ENCODE data around the gene TBCB. TPM values are rescaled to one million over a fixed set of nuclear protein-coding genes. Genes with fewer than 3 reads are reported as not detected.

The TBCB gene
- total RNA-seq, 4 donors from 2014 or later, result 89.8 to 132 (median 111) TPM

- no peak for TF ChIP-seq CTCF (IDR thresholded peaks at IDR 0.05; ENCODE audit: low read depth)
Measured at GRCh38 chr19:36113894-36114720, 1.2 kb upstream of the TBCB start.

- TF ChIP-seq CTCF (IDR thresholded peaks at IDR 0.05; ENCODE audit: low read depth), result no peak
Measured at GRCh38 chr19:36114721-36115452, 381 bp upstream of the TBCB start, which contains the start of gene POLR2I. Gene POLR2I, minus strand, starts transcription at chr19:36114875. Its CDS starts 19 bp downstream, at chr19:36114856.

GRCh38 chr19:36116344-36116637, 1.0 kb downstream of the TBCB start:
- TF ChIP-seq CTCF (IDR thresholded peaks at IDR 0.05; ENCODE audit: low read depth), result no peak

- no peak for TF ChIP-seq CTCF (IDR thresholded peaks at IDR 0.05; ENCODE audit: low read depth)
Measured at GRCh38 chr19:36120092-36120983, 5.1 kb downstream of the TBCB start.

GRCh38 chr19:36120984-36121358, 5.7 kb downstream of the TBCB start:
- no peak for TF ChIP-seq CTCF (IDR thresholded peaks at IDR 0.05; ENCODE audit: low read depth)

GRCh38 chr19:36121486-36122124, 6.3 kb downstream of the TBCB start:
- no peak for TF ChIP-seq CTCF (IDR thresholded peaks at IDR 0.05; ENCODE audit: low read depth)

Data from subcutaneous adipose tissue (tissue), 4 donors.